Sigmoid colon (tissue), 7 donors: ENCODE data around the gene KCTD20. TPM values are rescaled to one million over a fixed set of nuclear protein-coding genes. Genes with fewer than 3 reads are reported as not detected.

ENCODE experiments used
- DNase-seq: peaks from one replicate; pipeline ENCODE4 v3.0.0-alpha.2; 2019
- H3K27ac ChIP-seq, 4 donors: fragments of 200-600 bp; sonication (generic); one replicate each; pipeline ENCODE4 v1.5.1; 2016 to 2019; ENCODE audit warnings: mild to moderate bottlenecking in 1 of 4
- H3K27me3 ChIP-seq, 3 donors: fragments of 200-600 bp; sonication (generic); one replicate each; pipeline ENCODE4 v1.5.1; 2019; ENCODE audit warnings: mild to moderate bottlenecking in 1 of 3
- H3K36me3 ChIP-seq, 4 donors: fragments of 200-600 bp; sonication (generic); one replicate each; pipeline ENCODE4 v1.5.1; 2016 to 2019
- H3K4me1 ChIP-seq, 4 donors: fragments of 200-600 bp; sonication (generic); one replicate each; pipeline ENCODE4 v1.5.1; 2017 to 2019
- H3K4me3 ChIP-seq, 4 donors: fragments of 200-600 bp; sonication (generic); one replicate each; pipeline ENCODE4 v1.5.1; 2017 to 2019; ENCODE audit warnings: mild to moderate bottlenecking in 2 of 4, moderate library complexity in 1 of 4
- H3K9me3 ChIP-seq, 4 donors: fragments of 200-600 bp in 3 of 4; sonication (generic) in 3 of 4; one replicate each; pipeline versions ENCODE4 v1.5.1 to v1.6.1; 2013 to 2019
- EP300 ChIP-seq, 4 donors: sonication (generic); formaldehyde crosslinking; IDR thresholded peaks; one replicate each; pipeline ENCODE4 v1.6.1; 2017; ENCODE audit warnings: antibody characterized with exemption in 4 of 4
- POLR2A ChIP-seq, 2 donors: fragments of 450-650 bp; IDR thresholded peaks; one replicate each; pipeline ENCODE4 v1.6.1; 2016; ENCODE audit warnings: antibody characterized with exemption in 2 of 2, mild to moderate bottlenecking in 2 of 2, moderate library complexity in 2 of 2
- POLR2AphosphoS5 ChIP-seq, 4 donors: sonication (generic); formaldehyde crosslinking; IDR thresholded peaks; one replicate each; pipeline ENCODE4 v1.6.1; 2017; ENCODE audit warnings: antibody characterized with exemption in 4 of 4
- WGBS, 2 donors: extraction: QIAGEN DNeasy Blood & Tissue Kit; methylation state at CpG; one replicate each; pipeline ENCODE4 v1.1.7; 2013; 5-methylcytosine and 5-hydroxymethylcytosine counted together
- intact Hi-C: fragments of 100-400 bp; cut with DNase I; formaldehyde crosslinking; loops from one replicate; pipeline ENCODE4 v1.15.1; 2023
- polyA plus RNA-seq, 3 donors: library from polyadenylated mRNA; stranded (reverse); fragments of 200-250 nt; gene quantifications; one replicate each; pipeline ENCODE4 v1.2.3, GENCODE V29; 2013
- total RNA-seq, 4 donors: library from RNA; depleted of rRNA; stranded (reverse); fragments of >200 nt; gene quantifications; one replicate each; pipeline ENCODE4 v1.1.0, GENCODE V29; 2016
- TF ChIP-seq, protein P1 (sequence below), 4 experiments: fragments of 450-650 bp in 3 of 4; fragments of 200-600 bp in 1 of 4; IDR thresholded peaks; one replicate each; pipeline ENCODE4 v1.5.1; 2016 to 2019; ENCODE audit warnings: antibody characterized with exemption in 4 of 4, mild to moderate bottlenecking in 3 of 4, moderate library complexity in 2 of 4
- donor health status: healthy with polysubstance abuse.
- donor health status: Bipolar disorder and iron deficiency.
- donor health status: healthy.

KCTD20 gene
- total and polyA plus RNA-seq, 7 donors = 12.0 to 71.3 (median 48.5) TPM

DNA sequence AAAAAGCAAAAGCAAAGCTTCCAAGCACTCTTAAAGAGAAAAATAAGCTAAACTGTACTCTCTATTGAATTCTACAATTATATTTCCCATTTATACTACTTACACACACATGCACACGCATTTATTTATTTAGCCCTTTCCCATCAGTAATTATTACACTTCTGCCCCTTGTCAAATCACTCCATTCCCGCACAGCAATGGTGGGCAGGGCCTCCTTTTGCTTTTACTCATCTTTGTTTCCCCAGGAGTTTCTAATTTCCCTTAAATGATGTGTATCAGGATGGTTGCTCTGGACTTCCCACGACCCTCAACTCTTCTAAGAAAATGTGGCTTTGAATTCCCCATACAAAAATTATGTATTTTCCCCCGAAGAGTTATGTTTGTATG, 20.1 kb upstream of the KCTD20 start:
- no peaks in the 10 kb centered on the region for H3K27me3 ChIP-seq
- no peak for TF ChIP-seq EP300 (IDR thresholded peaks at IDR 0.05)
- no peaks in the 10 kb centered on the region for H3K9me3 ChIP-seq
- H3K27ac ChIP-seq = peak overlapping the region; percentile 86 to 90 (median 89)
- WGBS, 2 donors = 10 to 18% methylated on average over 4 of the region's 4 CpGs
- no peaks in the 10 kb centered on the region for H3K36me3 ChIP-seq
- H3K4me3 ChIP-seq = peak overlapping the region; percentile 36 to 61 (median 50)
- no peak for DNase-seq
- intact Hi-C loops = loop anchor here (1.0 to 5.0 kb wide), 4 partner anchors 20 to 335 kb away; partner anchors contain the start of genes KCTD20, PXT1 and STK38
- peaks cover 0 to 8% (median 7%) of the 10 kb centered on the region in 4 donors for H3K4me1 ChIP-seq

DNA sequence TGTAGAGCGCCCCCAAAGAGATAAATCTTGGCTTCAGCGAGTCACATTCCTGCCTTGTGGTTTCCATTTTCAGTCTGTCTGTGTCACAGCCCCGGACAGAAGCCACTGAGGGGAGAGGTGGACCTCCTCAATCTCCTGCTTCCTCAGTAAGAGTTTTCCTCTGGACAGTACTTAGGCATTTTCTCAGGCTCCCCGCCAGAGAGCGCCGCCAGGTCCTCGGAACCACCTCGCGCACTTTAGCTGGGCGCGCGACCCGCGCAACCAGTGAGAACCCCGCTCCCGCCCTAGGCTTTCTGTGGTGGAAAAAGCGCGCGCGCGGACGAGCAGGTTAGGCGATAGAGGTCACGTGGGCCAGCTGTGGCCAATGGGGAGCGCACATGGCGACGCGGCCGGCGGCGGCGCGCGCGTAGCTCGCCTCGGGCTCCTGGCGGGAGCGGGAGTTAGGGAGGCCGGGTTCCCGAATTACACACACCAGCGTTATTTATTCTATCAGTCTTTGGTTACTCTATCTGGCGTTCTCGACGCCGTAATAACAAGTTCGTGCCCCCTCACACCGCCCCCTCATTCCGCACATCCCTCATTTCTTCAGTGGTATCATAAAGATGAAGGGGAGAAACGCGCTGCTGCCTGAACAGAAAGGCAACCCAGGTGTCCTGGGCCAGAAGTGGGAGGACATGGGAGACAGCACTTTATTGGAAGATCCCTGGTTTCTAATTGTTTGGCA, 19.5 kb upstream of the KCTD20 start:
- Histone ChIP-seq H3K4me1 (peaks cover 0 to 8% (median 7%) of the 10 kb centered on the region in 4 donors), H3K4me3 (peak overlapping the region; percentile 36 to 61 (median 50)), H3K9me3 (no peaks in the 10 kb centered on the region), H3K36me3 (no peaks in the 10 kb centered on the region), H3K27ac (peak overlapping the region; percentile 86 to 90 (median 89)), H3K27me3 (no peaks in the 10 kb centered on the region)
- intact Hi-C loops = loop anchor here (1.0 to 5.0 kb wide), 4 partner anchors 19 to 334 kb away; partner anchors contain the start of genes KCTD20, PXT1 and STK38
- 0 to 1% methylated on average over 51 of the region's 51 CpGs for WGBS, 2 donors
- peak; percentile 99 for DNase-seq
- TF ChIP-seq, protein P1, sequence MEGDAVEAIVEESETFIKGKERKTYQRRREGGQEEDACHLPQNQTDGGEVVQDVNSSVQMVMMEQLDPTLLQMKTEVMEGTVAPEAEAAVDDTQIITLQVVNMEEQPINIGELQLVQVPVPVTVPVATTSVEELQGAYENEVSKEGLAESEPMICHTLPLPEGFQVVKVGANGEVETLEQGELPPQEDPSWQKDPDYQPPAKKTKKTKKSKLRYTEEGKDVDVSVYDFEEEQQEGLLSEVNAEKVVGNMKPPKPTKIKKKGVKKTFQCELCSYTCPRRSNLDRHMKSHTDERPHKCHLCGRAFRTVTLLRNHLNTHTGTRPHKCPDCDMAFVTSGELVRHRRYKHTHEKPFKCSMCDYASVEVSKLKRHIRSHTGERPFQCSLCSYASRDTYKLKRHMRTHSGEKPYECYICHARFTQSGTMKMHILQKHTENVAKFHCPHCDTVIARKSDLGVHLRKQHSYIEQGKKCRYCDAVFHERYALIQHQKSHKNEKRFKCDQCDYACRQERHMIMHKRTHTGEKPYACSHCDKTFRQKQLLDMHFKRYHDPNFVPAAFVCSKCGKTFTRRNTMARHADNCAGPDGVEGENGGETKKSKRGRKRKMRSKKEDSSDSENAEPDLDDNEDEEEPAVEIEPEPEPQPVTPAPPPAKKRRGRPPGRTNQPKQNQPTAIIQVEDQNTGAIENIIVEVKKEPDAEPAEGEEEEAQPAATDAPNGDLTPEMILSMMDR (IDR thresholded peaks at IDR 0.05) = peak; percentile 29 to 57 (median 51)
- peak; percentile 85 to 92 (median 91) for TF ChIP-seq POLR2AphosphoS5 (IDR thresholded peaks at IDR 0.05)
- peak; percentile 70 to 80 for TF ChIP-seq POLR2A (IDR thresholded peaks at IDR 0.05)
- no peak for TF ChIP-seq EP300 (IDR thresholded peaks at IDR 0.05)

DNA sequence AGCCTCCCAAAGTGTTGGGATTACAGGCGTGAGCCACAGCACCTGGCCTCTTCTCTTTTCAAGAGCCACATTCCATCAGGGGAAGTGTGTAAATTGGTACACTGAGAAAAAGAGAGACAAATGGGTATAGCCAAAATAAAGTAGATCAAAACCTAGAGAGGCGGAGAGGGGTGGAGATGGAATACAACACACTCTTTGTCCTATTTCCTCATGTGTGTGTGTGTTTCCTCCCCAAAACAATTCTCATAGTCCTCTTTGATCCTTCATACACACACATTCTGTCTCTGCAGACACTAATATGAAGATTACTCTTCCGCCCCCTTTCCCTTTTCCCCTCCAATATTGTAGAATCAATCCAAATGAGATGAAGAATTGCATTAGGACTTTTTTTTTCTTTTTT, 16.2 kb upstream of the KCTD20 start:
- 95% methylated on average over 3 of the region's 3 CpGs for WGBS, 2 donors
- no peak for DNase-seq
- intact Hi-C loops = no loop called here
- H3K36me3 ChIP-seq = no peaks in the 10 kb centered on the region
- H3K9me3 ChIP-seq = no peaks in the 10 kb centered on the region
- TF ChIP-seq, protein P1 (IDR thresholded peaks at IDR 0.05) = no peak
- no peak for TF ChIP-seq POLR2A (IDR thresholded peaks at IDR 0.05)
- no peak for TF ChIP-seq POLR2AphosphoS5 (IDR thresholded peaks at IDR 0.05)
- TF ChIP-seq EP300 (IDR thresholded peaks at IDR 0.05) = no peak
- no peaks in the 10 kb centered on the region for H3K27me3 ChIP-seq
- peaks cover 0 to 8% (median 7%) of the 10 kb centered on the region in 4 donors for H3K4me1 ChIP-seq
- H3K27ac ChIP-seq = no peak overlapping the region
- no peak overlapping the region for H3K4me3 ChIP-seq

DNA sequence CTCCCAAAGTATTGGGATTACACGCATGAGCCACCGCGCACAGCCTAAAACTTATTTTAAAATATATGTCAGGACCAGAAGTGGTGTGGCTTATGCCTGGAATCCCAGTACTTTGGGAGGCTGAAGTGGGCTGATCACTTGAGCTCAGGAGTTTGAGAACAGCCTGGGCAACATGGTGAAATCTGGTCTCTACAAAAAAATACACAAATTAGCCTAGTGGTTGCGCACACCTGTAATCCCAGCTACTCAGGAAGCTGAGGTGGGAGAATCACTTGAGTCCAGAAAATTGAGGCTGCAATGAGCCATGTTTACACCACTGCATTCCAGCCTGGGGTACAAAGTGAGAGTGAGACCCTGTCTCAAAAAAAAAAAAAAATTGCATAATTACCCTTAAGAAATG, 13.9 kb upstream of the KCTD20 start:
- DNase-seq = no peak
- Histone ChIP-seq H3K27ac (no peak overlapping the region), H3K9me3 (no peaks in the 10 kb centered on the region), H3K36me3 (no peaks in the 10 kb centered on the region), H3K27me3 (no peaks in the 10 kb centered on the region), H3K4me3 (no peak overlapping the region), H3K4me1 (peaks cover 0 to 7% (median 0%) of the 10 kb centered on the region in 4 donors)
- no peak for TF ChIP-seq EP300 (IDR thresholded peaks at IDR 0.05)
- TF ChIP-seq, protein P1 (IDR thresholded peaks at IDR 0.05) = no peak
- TF ChIP-seq POLR2A (IDR thresholded peaks at IDR 0.05) = no peak
- no peak for TF ChIP-seq POLR2AphosphoS5 (IDR thresholded peaks at IDR 0.05)
- 53 to 98% methylated on average over 4 of the region's 4 CpGs for WGBS, 2 donors
- intact Hi-C loops = no loop called here

DNA sequence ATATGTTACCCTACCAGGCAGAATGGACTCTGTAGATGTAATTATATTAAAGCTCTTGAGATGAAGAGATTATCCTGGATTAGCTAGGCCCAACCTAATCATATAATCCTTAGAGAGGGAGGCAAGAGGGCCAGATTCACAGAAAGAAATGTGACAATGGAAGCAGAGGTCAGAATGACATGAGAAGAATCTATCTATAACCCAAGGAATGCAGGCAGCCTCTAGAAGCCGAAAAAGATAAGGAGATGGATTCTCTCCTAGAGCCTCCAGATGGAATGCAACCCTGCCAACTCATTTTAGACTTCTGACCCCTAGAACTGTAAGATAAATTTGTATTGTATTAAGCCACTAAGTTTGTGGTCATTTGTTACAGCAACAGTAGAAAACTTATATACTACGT, 12.4 kb upstream of the KCTD20 start:
- intact Hi-C loops = no loop called here
- Histone ChIP-seq H3K27me3 (no peaks in the 10 kb centered on the region), H3K36me3 (no peaks in the 10 kb centered on the region), H3K4me1 (peaks cover 0 to 7% (median 0%) of the 10 kb centered on the region in 4 donors), H3K9me3 (no peaks in the 10 kb centered on the region), H3K4me3 (no peak overlapping the region), H3K27ac (no peak overlapping the region)
- TF ChIP-seq, protein P1 (IDR thresholded peaks at IDR 0.05) = no peak
- no peak for TF ChIP-seq POLR2AphosphoS5 (IDR thresholded peaks at IDR 0.05)
- TF ChIP-seq POLR2A (IDR thresholded peaks at IDR 0.05) = no peak
- TF ChIP-seq EP300 (IDR thresholded peaks at IDR 0.05) = no peak
- DNase-seq = no peak
- WGBS, 2 donors = 84 to 89% methylated on average over 2 of the region's 2 CpGs
